ENCODE data around the gene KDF1. TPM values are rescaled to one million over a fixed set of nuclear protein-coding genes. Genes with fewer than 3 reads are reported as not detected.
A peak's percentile ranks its signal among the peaks of the same experiment; 100 is the strongest.

Gene KDF1
- total RNA-seq (ENCODE audit: unreplicated experiment) = 1.2 TPM
- long read RNA-seq = 0 reads

- Mint-ChIP-seq H3K4me3 (ENCODE audit: unreplicated experiment) (peak within 1 kb of the TSS; percentile 47), H3K4me1 (ENCODE audit: low read depth, unreplicated experiment) (peaks cover 6% of the 10 kb centered on the region), H3K27ac (ENCODE audit: unreplicated experiment) (no peak within 1 kb of the TSS), H3K36me3 (ENCODE audit: unreplicated experiment) (no peaks in the 10 kb centered on the region), H3K9me3 (ENCODE audit: unreplicated experiment) (no peaks in the 10 kb centered on the region), H3K27me3 (ENCODE audit: unreplicated experiment) (peaks cover 15% of the 10 kb centered on the region)
- DNase-seq = no peak
- TF ChIP-seq CTCF (IDR thresholded peaks at IDR 0.05; ENCODE audit: partially characterized antibody, unreplicated experiment) = no peak
These were observed at the start of gene KDF1 for GRCh38 chr1:26959722-26960624. Gene KDF1 (minus strand): TSS chr1:26960468. CDS start chr1:26952380, 8,088 bp downstream.

GRCh38 chr1:27009601-27010197 is 49.4 kb upstream of the KDF1 start:
- Mint-ChIP-seq H3K36me3 (ENCODE audit: unreplicated experiment) (no peaks in the 10 kb centered on the region), H3K4me1 (ENCODE audit: low read depth, unreplicated experiment) (peaks cover 5% of the 10 kb centered on the region), H3K27ac (ENCODE audit: unreplicated experiment) (no peak overlapping the region), H3K9me3 (ENCODE audit: unreplicated experiment) (peaks cover 4% of the 10 kb centered on the region), H3K4me3 (ENCODE audit: unreplicated experiment) (no peak overlapping the region), H3K27me3 (ENCODE audit: unreplicated experiment) (peaks cover 2% of the 10 kb centered on the region)
- DNase-seq = no peak
- TF ChIP-seq CTCF (IDR thresholded peaks at IDR 0.05; ENCODE audit: partially characterized antibody, unreplicated experiment) = no peak

GRCh38 chr1:27007909-27008582 is 47.8 kb upstream of the KDF1 start:
- Mint-ChIP-seq H3K27ac (ENCODE audit: unreplicated experiment) (no peak overlapping the region), H3K27me3 (ENCODE audit: unreplicated experiment) (peaks cover 2% of the 10 kb centered on the region), H3K36me3 (ENCODE audit: unreplicated experiment) (no peaks in the 10 kb centered on the region), H3K9me3 (ENCODE audit: unreplicated experiment) (peaks cover 4% of the 10 kb centered on the region), H3K4me3 (ENCODE audit: unreplicated experiment) (no peak overlapping the region), H3K4me1 (ENCODE audit: low read depth, unreplicated experiment) (peaks cover 13% of the 10 kb centered on the region)
- TF ChIP-seq CTCF (IDR thresholded peaks at IDR 0.05; ENCODE audit: partially characterized antibody, unreplicated experiment) = no peak
- no peak for DNase-seq

GRCh38 chr1:27006683-27007082 is 46.4 kb upstream of the KDF1 start:
- TF ChIP-seq CTCF (IDR thresholded peaks at IDR 0.05; ENCODE audit: partially characterized antibody, unreplicated experiment) = no peak
- Mint-ChIP-seq H3K36me3 (ENCODE audit: unreplicated experiment) (no peaks in the 10 kb centered on the region), H3K9me3 (ENCODE audit: unreplicated experiment) (peaks cover 2% of the 10 kb centered on the region), H3K4me3 (ENCODE audit: unreplicated experiment) (no peak overlapping the region), H3K4me1 (ENCODE audit: low read depth, unreplicated experiment) (peaks cover 15% of the 10 kb centered on the region), H3K27ac (ENCODE audit: unreplicated experiment) (no peak overlapping the region), H3K27me3 (ENCODE audit: unreplicated experiment) (peaks cover 2% of the 10 kb centered on the region)
- DNase-seq = no peak
